NCI-H2081 (cell line): ENCODE results near the gene CCDC40.

Source experiments
- DNase-seq, 2 experiments: peaks; one replicate each; lab custom pipeline; 2025; lab: John Stamatoyannopoulos, UW

Gene CCDC40

DNA sequence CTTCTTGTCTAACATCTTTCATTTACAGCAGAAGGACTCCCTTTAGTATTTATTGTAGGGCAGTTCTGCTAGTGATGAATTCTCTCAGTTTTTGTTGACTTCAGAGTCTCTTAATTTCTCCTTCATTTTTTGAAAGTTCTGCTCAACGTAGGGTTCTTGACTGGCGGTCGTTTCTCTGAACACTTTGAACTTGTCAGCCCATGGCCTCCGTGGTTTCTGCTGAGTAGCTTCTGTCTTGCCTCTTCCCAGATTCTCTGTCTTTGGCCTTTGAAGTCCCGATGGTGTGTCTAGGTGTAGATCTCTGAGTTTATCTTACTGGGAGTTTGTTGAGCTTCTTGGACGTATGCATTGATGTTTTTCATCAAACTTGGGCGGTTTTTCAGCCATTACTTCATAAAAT, 78.3 kb downstream of the CCDC40 start:
- no peak for DNase-seq

- no peak for DNase-seq
Observed at GRCh38 chr17:80115159-80115558, 78.7 kb downstream of the CCDC40 start.

DNA sequence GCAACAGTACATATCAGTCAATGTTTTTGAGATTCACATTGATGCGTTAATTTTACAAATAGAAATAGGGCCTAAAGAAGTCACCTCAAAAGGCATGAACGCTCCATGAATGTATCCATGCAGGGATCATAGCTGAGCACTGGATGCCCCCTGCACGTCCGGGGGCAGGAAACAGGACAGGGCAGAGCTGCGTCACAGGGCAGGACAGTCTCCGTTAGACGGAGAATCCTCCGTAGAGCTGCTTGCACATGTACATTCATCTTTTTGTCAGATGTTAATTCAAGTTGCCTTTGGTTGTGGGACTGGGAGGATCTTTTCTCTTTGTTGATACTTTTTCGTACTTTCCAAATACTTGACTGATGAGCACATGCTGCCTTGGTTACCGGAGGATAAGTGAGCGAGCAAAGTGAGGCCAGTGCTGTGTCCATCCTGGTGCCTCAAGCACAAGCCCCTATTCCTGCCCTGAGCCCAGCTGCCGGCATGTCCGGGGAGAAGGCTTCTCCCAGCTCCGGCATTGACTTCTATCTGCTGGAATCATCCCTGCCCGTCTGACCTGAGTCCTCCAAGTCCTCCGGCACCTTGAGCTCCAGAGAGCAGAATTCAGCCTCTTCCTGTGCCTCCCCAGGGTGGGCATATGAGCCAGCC, 80.0 kb downstream of the CCDC40 start:
- DNase-seq, result no peak

DNA sequence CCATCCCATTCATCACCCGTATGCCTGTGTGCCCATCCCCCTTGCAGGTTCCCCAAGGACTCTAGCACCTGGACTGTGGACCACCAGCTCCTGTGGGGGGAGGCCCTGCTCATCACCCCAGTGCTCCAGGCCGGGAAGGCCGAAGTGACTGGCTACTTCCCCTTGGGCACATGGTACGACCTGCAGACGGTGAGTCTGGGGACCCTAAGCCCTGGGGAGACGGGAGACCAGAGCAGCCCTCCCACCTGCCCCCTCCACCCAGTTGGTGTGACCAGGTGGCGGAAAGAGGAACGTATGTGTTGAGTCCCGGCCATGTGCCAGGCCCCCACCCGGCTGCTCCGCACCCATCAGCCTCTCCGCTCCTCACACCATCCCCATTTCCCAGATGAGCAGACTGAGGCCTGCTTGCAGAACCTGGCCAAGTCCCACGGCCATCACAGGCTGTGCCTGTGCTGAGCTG, 80.5 kb downstream of the CCDC40 start:
- no peak for DNase-seq

DNA sequence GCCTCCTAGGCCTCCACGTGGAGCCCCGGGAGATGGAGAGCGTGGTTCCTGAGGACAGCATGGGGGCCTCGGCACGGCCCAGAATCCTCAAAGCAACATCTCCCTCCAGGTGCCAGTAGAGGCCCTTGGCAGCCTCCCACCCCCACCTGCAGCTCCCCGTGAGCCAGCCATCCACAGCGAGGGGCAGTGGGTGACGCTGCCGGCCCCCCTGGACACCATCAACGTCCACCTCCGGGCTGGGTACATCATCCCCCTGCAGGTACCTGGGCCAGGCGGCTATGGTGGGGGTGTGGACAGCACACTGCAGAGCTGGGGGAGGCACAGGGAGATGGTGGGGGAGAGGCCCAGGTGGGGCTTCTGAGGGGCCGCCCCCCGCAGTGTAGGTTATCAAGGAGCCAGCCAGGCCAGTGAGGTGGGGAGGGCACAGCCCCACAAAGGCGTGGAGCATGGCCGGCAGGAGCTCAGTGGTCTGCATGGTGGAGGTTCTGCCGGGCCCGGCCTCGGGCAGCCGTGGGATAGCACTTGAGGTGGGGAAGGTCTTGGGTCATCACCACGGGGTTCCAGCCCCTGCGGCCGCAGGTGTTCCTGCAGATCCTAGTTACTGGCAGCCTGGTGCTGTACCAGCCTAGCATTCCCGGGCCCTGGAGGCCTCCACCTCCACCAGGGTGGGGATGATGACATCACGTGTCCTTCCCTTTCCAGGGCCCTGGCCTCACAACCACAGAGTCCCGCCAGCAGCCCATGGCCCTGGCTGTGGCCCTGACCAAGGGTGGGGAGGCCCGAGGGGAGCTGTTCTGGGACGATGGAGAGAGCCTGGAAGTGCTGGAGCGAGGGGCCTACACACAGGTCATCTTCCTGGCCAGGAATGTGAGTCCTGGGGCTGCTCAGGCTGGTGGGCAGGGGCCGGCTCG, 81.3 kb downstream of the CCDC40 start:
- no peak for DNase-seq

DNA sequence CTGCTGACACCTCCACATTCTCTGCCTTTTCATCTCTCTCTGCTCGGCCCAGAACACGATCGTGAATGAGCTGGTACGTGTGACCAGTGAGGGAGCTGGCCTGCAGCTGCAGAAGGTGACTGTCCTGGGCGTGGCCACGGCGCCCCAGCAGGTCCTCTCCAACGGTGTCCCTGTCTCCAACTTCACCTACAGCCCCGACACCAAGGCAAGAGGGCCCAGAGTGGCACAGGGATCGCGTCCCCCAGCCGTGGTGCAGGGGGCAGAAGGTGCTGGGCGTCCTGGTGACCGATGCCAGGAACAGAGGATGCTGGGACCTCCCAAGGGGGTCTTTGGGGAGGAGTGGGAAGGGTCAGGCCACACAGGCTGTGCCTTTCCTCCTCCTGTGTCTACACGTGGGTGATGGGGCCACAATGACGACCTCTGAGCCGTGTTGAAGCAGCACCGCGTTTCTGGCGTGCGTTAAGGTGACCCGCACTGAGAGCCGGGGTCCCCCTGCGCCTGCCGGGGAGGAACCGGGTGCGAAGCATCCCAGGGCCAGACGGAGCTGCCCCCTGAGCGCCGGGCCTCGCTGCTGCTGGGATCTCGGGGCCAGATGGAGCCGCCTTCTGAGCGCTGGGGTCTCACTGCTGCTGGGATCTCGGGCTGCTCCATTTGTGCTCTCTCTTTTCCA, 82.3 kb downstream of the CCDC40 start:
- DNase-seq, result no peak

DNA sequence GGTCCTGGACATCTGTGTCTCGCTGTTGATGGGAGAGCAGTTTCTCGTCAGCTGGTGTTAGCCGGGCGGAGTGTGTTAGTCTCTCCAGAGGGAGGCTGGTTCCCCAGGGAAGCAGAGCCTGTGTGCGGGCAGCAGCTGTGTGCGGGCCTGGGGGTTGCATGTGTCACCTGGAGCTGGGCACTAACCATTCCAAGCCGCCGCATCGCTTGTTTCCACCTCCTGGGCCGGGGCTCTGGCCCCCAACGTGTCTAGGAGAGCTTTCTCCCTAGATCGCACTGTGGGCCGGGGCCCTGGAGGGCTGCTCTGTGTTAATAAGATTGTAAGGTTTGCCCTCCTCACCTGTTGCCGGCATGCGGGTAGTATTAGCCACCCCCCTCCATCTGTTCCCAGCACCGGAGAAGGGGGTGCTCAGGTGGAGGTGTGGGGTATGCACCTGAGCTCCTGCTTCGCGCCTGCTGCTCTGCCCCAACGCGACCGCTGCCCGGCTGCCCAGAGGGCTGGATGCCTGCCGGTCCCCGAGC, 82.9 kb downstream of the CCDC40 start:
- no peak for DNase-seq

GRCh38 chr17:80119839-80120238, 83.4 kb downstream of the CCDC40 start:
- no peak for DNase-seq

DNA sequence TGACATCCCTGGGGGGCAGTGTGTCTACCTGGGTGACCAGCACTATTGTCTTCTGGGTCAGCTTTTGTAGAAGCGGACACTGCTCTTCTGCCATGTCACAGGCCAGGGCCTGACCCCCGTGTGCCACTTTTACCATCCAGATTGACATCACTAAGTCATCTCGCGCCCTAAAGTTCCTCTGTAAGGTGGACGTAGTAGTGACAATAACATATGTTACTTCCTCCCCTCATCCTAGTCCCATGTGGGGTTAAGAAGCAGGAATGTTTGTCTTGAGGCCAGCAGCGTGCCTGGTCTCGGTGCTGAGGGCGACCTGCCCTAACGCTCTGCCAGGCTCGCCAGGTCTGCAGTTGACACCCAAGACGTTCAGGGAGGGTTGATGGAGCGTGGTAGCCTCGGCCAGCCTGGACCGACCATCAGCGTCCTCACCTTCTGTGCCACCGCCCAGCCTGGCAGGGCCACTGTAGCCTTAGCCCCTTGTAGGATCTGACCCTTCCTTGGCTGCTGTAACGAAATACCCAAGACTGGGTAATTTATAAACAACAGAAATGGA, 85.7 kb downstream of the CCDC40 start:
- no peak for DNase-seq

DNA sequence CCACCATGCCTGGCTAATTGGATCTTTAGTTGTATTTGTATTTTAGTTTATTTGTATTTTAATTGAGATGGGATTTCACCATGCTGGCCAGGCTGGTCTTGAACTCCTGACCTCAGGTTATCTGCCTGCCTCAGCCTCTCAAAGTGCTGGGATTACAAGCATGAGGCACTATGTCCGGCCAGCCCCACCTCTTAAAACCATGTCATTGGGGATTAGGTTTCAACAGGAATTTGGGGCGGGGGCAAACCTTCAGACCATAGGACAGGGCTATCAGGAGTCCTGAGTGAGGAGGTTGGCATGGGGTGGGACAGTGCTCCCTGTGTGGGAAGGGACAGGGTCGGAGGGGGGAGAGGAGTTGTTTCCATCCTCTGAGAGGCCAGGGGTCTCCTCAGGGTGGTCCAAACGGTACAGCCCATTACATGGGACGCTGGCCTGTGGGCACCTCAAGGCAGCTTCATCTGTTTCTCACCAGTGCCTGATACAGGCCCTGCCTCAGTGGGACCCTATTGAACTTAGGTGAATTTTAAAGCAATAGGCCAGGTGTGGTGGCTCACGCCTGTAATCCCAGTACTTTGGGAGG, 86.6 kb downstream of the CCDC40 start:
- no peak for DNase-seq

DNA sequence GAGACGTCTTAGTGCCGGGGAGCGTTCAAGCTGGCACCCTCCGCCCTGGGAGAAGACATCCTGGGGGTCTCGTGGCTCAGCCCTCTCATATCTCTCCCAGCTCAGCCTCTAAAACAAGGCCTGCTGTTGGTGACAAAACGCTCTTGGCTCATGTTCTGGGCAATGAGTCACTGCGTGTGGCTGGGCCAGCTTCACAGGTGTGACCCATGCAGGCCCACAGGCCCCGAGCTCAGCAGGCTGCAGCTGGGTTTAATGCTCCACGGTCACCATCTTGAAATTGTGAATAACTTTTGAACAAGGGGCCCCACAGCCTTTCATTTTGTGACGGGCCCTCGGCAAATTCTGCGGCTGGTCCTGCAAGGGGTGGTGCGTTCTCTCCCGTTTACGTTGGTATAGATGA, 87.3 kb downstream of the CCDC40 start:
- no peak for DNase-seq

DNA sequence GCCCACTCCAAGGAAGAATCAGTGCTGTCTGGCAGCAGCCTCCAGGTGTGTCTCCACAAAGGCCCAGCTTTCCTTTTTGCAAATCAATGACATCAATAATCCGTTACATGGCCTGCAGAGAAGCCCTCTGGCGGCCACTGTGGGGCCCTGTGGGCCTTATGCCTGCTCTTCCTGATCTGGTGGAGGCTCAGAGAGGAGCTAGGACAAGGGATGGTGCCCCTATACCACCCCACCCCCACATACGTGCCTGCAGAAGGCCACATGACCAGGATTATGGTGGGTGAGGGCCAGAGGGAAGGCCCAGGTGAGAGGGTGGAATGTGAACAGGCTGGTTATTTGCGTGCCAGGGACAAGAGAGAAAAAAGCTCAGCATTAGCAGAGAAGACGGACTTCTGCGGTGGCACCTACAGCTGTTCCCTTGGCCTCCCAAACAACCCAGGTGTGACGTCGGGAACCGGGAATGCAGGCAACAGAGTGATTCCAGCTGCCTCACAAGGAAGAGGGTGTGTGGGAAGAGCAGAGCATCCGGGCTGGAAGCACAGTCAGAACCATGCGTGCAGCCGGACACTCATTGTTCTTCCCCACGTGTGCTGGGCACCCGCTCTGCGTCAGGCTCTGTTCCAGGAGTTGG, 88.0 kb downstream of the CCDC40 start:
- DNase-seq, result no peak

GRCh38 chr17:80125656-80126448, 89.4 kb downstream of the CCDC40 start:
- no peak for DNase-seq

GRCh38 chr17:80126449-80126715, 89.9 kb downstream of the CCDC40 start:
- DNase-seq, result no peak

- no peak for DNase-seq
Observed at GRCh38 chr17:80129006-80129565, 92.6 kb downstream of the CCDC40 start.

DNA sequence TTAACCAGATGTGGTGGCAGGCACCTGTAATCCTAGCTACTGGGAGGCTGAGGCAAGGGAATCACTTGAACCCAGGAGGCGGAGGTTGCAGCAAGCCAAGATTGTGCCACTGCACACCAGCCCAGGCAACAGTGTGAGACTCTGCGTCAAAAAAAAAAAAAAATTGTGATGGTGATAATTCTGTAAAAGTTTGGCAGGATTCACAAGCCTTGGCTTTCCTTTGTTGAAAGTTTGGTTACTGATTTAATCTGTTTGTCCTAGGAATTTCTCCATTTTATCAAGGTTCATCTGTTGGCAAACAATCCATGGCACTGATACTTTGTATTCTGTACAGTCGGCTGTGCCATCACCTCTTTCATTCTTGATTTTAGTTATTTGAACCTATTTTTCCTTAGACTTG, 94.5 kb downstream of the CCDC40 start:
- no peak for DNase-seq

DNA sequence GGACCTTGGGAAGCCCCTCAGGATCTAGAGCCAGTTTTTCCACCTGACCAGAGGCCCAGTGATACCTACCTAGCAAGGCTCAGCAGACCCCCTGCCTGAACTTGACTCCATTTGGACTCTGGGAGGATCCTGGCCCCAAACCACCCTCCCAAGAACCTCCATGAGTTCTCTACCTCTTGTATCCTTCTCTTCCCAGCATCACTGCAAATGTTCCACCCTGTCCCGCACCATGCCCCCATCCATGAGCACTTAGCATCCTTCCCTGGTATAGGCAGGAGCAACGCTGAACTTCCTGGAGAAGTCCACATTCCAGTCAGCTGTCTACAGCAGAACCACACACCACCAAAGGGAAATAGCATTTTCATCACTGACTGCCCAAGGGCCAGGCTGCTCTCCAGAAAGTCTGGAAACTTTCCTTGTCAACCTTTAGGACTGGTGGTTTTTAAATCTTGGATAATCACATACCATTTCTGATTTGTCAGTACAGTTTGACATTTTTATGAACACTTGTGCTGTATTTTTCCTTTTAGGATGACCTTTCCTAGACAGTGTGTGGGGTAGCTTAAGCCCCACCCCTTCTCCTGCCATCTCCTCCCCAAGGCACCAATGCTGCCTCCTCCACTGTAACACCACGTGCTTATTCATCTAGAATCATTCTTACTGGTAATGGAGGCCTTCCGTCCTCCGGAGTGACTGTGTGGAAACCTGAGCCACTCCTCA, 96.6 kb downstream of the CCDC40 start:
- DNase-seq, result no peak

- DNase-seq, result no peak
Observed at GRCh38 chr17:80133626-80133970, 97.2 kb downstream of the CCDC40 start.

DNA sequence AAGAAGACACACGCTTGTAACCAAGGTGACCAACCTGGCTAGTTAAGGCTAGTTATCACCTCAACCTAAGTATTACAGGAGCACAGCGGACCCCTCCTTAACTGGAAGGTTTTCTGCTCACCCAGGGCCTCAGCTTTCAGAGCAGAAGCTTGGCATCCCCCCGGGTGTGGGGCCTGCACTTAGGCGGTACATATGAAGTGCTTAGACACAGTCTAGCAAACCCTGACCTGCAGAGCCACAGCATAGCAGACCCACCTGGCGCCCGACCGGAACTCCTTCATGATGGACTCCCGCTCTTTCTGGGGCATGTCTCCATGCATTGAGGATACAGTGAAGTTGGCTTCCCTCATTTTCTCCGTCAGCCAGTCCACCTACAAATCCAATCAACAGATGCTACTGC, 100.7 kb downstream of the CCDC40 start:
- DNase-seq, result no peak

- no peak for DNase-seq
Observed at GRCh38 chr17:80138856-80139426, 102.5 kb downstream of the CCDC40 start.
